Skeletal muscle tissue (tissue), 4 donors: Measurements from ENCODE around the gene FAS. TPM values are rescaled to one million over a fixed set of nuclear protein-coding genes. Genes with fewer than 3 reads are reported as not detected.

ENCODE experiments used
- H3K27ac ChIP-seq: one replicate; pipeline ENCODE4 v1.7.0; 2013; ENCODE audit warnings: mild to moderate bottlenecking, low read depth, low read length, inconsistent platforms
- H3K27me3 ChIP-seq, 3 donors: one replicate each; pipeline ENCODE4 v1.7.0; 2013; ENCODE audit warnings: low read length in 3 of 3; ENCODE audit not compliant: control insufficient read depth in 3 of 3, insufficient read depth in 3 of 3
- H3K36me3 ChIP-seq, 3 donors: one replicate each; pipeline ENCODE4 v1.7.0; 2013; ENCODE audit warnings: low read length in 3 of 3; ENCODE audit not compliant: control insufficient read depth in 3 of 3, insufficient read depth in 3 of 3
- H3K4me1 ChIP-seq, 3 donors: one replicate each; pipeline ENCODE4 v1.7.0; 2013; ENCODE audit warnings: low read length in 3 of 3, mild to moderate bottlenecking in 3 of 3; ENCODE audit not compliant: control insufficient read depth in 3 of 3, insufficient read depth in 3 of 3
- H3K4me3 ChIP-seq, 3 donors: one replicate each; pipeline ENCODE4 v1.7.0; 2013; ENCODE audit warnings: low read length in 3 of 3
- H3K9ac ChIP-seq, 3 donors: one replicate each; pipeline ENCODE4 v1.7.0; 2013; ENCODE audit warnings: low read length in 3 of 3, mild to moderate bottlenecking in 3 of 3, moderate library complexity in 2 of 3, low read depth in 1 of 3
- H3K9me3 ChIP-seq, 3 donors: one replicate each; pipeline ENCODE4 v1.7.0; 2013; ENCODE audit warnings: low read length in 3 of 3; ENCODE audit not compliant: control insufficient read depth in 3 of 3
- total RNA-seq: library from RNA; depleted of rRNA; stranded (reverse); fragments of >200 nt; gene quantifications from one replicate; pipeline ENCODE4 v1.2.3, GENCODE V29; 2014
- donor health status: Osteomylitis.

The FAS gene
- total RNA-seq, 1 donor from 2014 or later, result 8.4 TPM

DNA sequence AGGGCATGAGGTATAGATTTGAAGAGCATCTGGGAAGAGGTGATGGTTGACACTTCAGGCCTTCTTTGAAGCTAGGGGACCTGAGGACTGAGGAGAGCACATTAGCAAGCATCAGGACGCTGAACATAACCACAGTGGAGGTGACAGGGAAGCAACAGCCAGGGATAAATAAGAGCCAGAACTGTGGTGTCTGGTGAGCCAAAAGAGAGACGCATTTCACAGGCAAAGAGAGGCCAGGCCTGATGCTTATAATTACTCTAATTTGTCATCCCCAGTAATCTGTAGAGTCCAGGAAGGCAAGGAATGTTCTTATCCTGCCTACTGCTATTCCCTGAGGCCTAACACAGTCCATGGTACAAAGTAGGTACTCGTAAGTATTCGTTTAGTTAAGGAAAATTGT lies 10.4 kb upstream of the FAS start:
- peaks cover 4 to 22% (median 12%) of the 10 kb centered on the region in 3 donors for H3K4me1 ChIP-seq

GRCh38 chr10:88980800-88981199 lies 9.8 kb upstream of the FAS start:
- Histone ChIP-seq H3K9ac (no peak overlapping the region), H3K4me3 (no peak overlapping the region), H3K9me3 (no peaks in the 10 kb centered on the region), H3K36me3 (no peaks in the 10 kb centered on the region), H3K27ac (peak overlapping the region; percentile 65), H3K27me3 (no peaks in the 10 kb centered on the region), H3K4me1 (peaks cover 4 to 16% (median 12%) of the 10 kb centered on the region in 3 donors)

More for the DNA sequence above, 10.4 kb upstream of the FAS start:
- Histone ChIP-seq H3K27me3 (no peaks in the 10 kb centered on the region), H3K9me3 (no peaks in the 10 kb centered on the region), H3K4me3 (no peak overlapping the region), H3K27ac (peak overlapping the region; percentile 65), H3K36me3 (no peaks in the 10 kb centered on the region), H3K9ac (no peak overlapping the region)

DNA sequence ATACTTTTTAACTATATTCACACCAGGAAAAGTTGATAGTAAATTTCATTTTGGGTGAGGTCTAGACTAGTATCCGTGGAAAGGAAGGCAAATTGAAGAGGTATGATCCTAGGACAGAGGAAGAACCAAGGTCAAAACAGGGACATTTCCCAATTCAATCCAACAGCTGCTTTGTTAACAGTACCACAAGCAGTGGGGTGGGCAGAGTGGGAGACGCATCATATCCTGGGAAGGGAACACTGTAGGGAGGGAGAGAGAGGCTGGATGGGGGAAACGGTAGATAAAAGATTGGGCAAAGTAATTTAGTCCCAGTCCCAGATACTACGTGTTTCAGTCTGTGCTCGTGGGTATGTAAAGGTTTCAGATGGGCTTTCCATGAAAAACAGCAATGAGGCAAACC lies 9.2 kb upstream of the FAS start:
- peaks cover 4 to 16% (median 12%) of the 10 kb centered on the region in 3 donors for H3K4me1 ChIP-seq
- peak overlapping the region; percentile 65 for H3K27ac ChIP-seq
- H3K9me3 ChIP-seq, result no peaks in the 10 kb centered on the region

GRCh38 chr10:88982366-88982765 lies 8.2 kb upstream of the FAS start:
- Histone ChIP-seq H3K27ac (peak overlapping the region; percentile 65), H3K4me3 (no peak overlapping the region), H3K9me3 (no peaks in the 10 kb centered on the region), H3K27me3 (no peaks in the 10 kb centered on the region), H3K9ac (no peak overlapping the region), H3K4me1 (peaks cover 4 to 18% (median 12%) of the 10 kb centered on the region in 3 donors), H3K36me3 (no peaks in the 10 kb centered on the region)

More for the DNA sequence above, 9.2 kb upstream of the FAS start:
- no peak overlapping the region for H3K9ac ChIP-seq
- H3K36me3 ChIP-seq, result no peaks in the 10 kb centered on the region
- no peaks in the 10 kb centered on the region for H3K27me3 ChIP-seq
- no peak overlapping the region for H3K4me3 ChIP-seq

DNA sequence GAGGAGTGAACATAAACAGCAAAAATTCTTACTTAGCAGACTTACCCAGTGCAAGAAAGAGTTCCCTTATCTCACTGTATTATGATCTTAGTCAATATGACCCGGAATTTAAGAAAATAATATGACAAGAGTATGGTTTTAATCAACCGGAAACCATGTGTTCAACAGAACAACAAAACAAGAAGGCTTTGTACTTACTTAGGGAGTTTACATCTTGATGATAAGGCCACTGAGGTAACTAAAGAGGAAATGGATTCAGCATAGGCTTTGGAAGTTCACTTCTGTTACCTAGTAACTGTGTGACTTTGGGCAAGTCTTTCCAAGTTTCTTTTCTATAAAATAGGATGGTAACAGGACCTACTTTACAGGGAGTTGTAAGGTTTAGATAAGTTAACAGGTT lies 7.4 kb upstream of the FAS start:
- H3K4me1 ChIP-seq, result peaks cover 4 to 18% (median 12%) of the 10 kb centered on the region in 3 donors
- no peak overlapping the region for H3K9ac ChIP-seq
- peak overlapping the region; percentile 62 for H3K27ac ChIP-seq
- H3K4me3 ChIP-seq, result no peak overlapping the region
- H3K36me3 ChIP-seq, result no peaks in the 10 kb centered on the region
- H3K27me3 ChIP-seq, result no peaks in the 10 kb centered on the region
- H3K9me3 ChIP-seq, result no peaks in the 10 kb centered on the region

DNA sequence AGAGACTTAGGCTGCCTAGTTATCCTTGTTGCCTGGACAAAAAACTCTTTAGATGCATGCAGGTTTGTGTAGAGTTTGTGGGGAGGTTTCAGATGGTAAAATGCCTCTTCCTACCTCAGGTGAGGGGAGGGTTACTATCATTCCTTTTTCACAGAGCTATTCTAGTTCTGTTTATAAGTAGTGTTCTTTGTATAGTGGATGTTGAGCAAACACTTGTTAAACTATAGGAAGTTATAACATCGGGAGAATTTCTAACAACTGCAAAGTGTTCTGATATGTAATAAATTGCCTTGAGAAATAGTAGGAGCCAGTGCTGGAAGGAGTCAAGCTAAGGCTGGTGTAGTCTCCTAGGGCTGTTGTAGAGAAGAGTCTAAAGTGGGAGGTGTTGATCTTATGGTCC lies 6.7 kb upstream of the FAS start:
- Histone ChIP-seq H3K4me1 (peaks cover 4 to 18% (median 12%) of the 10 kb centered on the region in 3 donors), H3K9me3 (no peaks in the 10 kb centered on the region), H3K9ac (no peak overlapping the region), H3K36me3 (no peaks in the 10 kb centered on the region), H3K27me3 (no peaks in the 10 kb centered on the region), H3K4me3 (no peak overlapping the region), H3K27ac (no peak overlapping the region)

DNA sequence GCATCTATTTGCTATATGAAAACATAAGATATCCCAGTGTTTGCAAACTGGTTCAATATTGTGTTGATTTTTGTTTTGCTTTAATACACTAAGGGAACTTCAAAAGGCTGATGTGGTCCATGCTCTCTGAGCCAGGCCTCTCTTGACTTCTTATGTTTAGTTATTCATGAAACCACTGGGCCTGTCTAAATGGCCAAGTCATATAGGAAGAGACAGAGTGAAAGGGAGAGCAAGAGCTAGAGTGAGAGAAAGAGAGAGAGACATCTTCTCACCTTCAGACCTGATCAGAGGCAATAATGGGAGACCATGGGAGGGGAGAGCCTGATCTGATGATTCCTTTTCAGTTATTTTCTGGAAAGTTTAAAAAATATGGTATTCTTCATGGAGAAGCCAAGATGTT lies 6.1 kb upstream of the FAS start:
- H3K4me3 ChIP-seq, result no peak overlapping the region
- no peak overlapping the region for H3K27ac ChIP-seq
- H3K9me3 ChIP-seq, result no peaks in the 10 kb centered on the region
- H3K9ac ChIP-seq, result no peak overlapping the region
- H3K36me3 ChIP-seq, result no peaks in the 10 kb centered on the region
- H3K27me3 ChIP-seq, result no peaks in the 10 kb centered on the region
- peaks cover 3 to 22% (median 11%) of the 10 kb centered on the region in 3 donors for H3K4me1 ChIP-seq

GRCh38 chr10:88986549-88987242 lies 3.9 kb upstream of the FAS start:
- H3K4me3 ChIP-seq, result no peak overlapping the region

DNA sequence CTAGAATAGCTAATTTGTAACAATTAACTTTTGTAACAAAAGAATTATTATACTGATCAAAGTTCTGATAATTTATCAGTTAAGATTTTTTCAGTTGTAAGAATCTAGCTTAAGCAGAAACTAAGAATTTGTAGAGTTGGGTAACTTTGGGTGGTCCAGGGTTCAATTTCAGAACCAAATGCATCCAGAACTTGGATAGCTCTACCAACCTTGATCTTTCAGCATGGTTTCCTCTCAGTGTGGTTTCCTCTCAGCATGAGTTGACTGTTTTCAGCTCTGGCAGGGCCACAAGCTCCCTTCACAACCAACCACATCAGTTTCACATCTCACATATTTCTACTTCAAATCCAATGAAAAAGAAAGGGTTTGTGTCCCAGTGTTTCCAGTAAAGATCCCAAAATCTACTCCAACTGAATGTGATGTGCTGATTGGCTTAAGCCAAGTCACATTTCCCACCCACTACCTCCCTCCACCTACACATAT lies 3.3 kb upstream of the FAS start:
- Histone ChIP-seq H3K9me3 (no peaks in the 10 kb centered on the region), H3K4me1 (peaks cover 4 to 25% (median 19%) of the 10 kb centered on the region in 3 donors), H3K36me3 (no peaks in the 10 kb centered on the region), H3K4me3 (no peak overlapping the region), H3K27ac (no peak overlapping the region), H3K9ac (no peak overlapping the region), H3K27me3 (no peaks in the 10 kb centered on the region)

More at GRCh38 chr10:88986549-88987242, 3.9 kb upstream of the FAS start:
- H3K27ac ChIP-seq, result no peak overlapping the region
- H3K9ac ChIP-seq, result no peak overlapping the region
- no peaks in the 10 kb centered on the region for H3K36me3 ChIP-seq
- no peaks in the 10 kb centered on the region for H3K27me3 ChIP-seq
- peaks cover 4 to 19% (median 16%) of the 10 kb centered on the region in 3 donors for H3K4me1 ChIP-seq
- no peaks in the 10 kb centered on the region for H3K9me3 ChIP-seq

- H3K4me1 ChIP-seq, result peaks cover 4 to 22% (median 21%) of the 10 kb centered on the region in 3 donors
- no peaks in the 10 kb centered on the region for H3K36me3 ChIP-seq
- no peak overlapping the region for H3K9ac ChIP-seq
- H3K27ac ChIP-seq, result no peak overlapping the region
- H3K4me3 ChIP-seq, result no peak overlapping the region
- H3K27me3 ChIP-seq, result no peaks in the 10 kb centered on the region
- no peaks in the 10 kb centered on the region for H3K9me3 ChIP-seq
Measured at GRCh38 chr10:88987840-88988239, 2.8 kb upstream of the FAS start.
